K562 (cell line): ENCODE data around the gene MCEE. TPM values are rescaled to one million over a fixed set of nuclear protein-coding genes. Genes with fewer than 3 reads are reported as not detected.

ENCODE experiments used
- ADNP ChIP-seq: fragments of 200-800 bp; sonication (Bioruptor generic); IDR thresholded peaks from 2 replicates; pipeline ENCODE4 v1.6.1; 2016; ENCODE audit warnings: missing genetic modification characterization, missing compliant biosample characterization
- BHLHE40 ChIP-seq: IDR thresholded peaks from 2 replicates; pipeline ENCODE4 v1.6.1; 2011; ENCODE audit warnings: low read length, improper control_type of control experiment
- DMBX1 ChIP-seq: fragments of 250-450 bp; sonication (Bioruptor Pico); IDR thresholded peaks from 2 replicates; pipeline ENCODE4 v1.8.0; 2022; ENCODE audit warnings: inconsistent platforms, mild to moderate bottlenecking, moderate library complexity, borderline replicate concordance
- EHMT2 ChIP-seq: fragments of 450-650 bp; IDR thresholded peaks from 2 replicates; pipeline ENCODE4 v1.6.1; 2018; ENCODE audit warnings: antibody characterized with exemption
- EWSR1 ChIP-seq: fragments of 450-650 bp; IDR thresholded peaks from 2 replicates; pipeline ENCODE4 v1.6.1; 2018; ENCODE audit warnings: borderline replicate concordance, mild to moderate bottlenecking, low read depth, moderate library complexity; ENCODE audit not compliant: partially characterized antibody
- GATA2 ChIP-seq: sonication (generic); formaldehyde crosslinking; IDR thresholded peaks from 2 replicates; pipeline ENCODE4 v1.4.0; 2020; ENCODE audit warnings: mild to moderate bottlenecking, missing genetic modification reagents
- IFI16 ChIP-seq: fragments of 250-450 bp; sonication (Bioruptor Pico); IDR thresholded peaks from 2 replicates; pipeline ENCODE4 v2.1.2; 2022; ENCODE audit warnings: mild to moderate bottlenecking, inconsistent platforms
- KLF16 ChIP-seq: IDR thresholded peaks from 2 replicates; pipeline ENCODE4 v1.6.1; 2016; ENCODE audit warnings: antibody characterized with exemption
- NFATC3 ChIP-seq: fragments of 450-650 bp; IDR thresholded peaks from 2 replicates; pipeline ENCODE4 v1.6.1; 2017; ENCODE audit warnings: mild to moderate bottlenecking
- POU5F1 ChIP-seq: fragments of 150-350 bp; IDR thresholded peaks from 2 replicates; pipeline ENCODE4 v1.6.1; 2014; ENCODE audit warnings: borderline replicate concordance, low read length, low read depth, mild to moderate bottlenecking; ENCODE audit not compliant: partially characterized antibody
- PPARD ChIP-seq: fragments of 250-450 bp; sonication (Bioruptor Pico); IDR thresholded peaks from 2 replicates; pipeline ENCODE4 v1.8.0; 2022; ENCODE audit warnings: inconsistent platforms, mild to moderate bottlenecking, moderate library complexity
- PTBP1 ChIP-seq: fragments of 200-400 bp; formaldehyde crosslinking; IDR thresholded peaks from 2 replicates; pipeline ENCODE4 v1.6.1; 2017; ENCODE audit warnings: low read depth, low read length
- TGIF2 ChIP-seq: sonication (generic); formaldehyde crosslinking; IDR thresholded peaks from 2 replicates; pipeline ENCODE4 v1.8.1; 2022; ENCODE audit warnings: mild to moderate bottlenecking, missing genetic modification reagents, moderate library complexity
- ZNF263 ChIP-seq: sonication (generic); formaldehyde crosslinking; IDR thresholded peaks from 2 replicates; pipeline ENCODE4 v1.8.0; 2022; ENCODE audit warnings: mild to moderate bottlenecking, missing genetic modification reagents, borderline replicate concordance
- ZSCAN32 ChIP-seq: fragments of 450-650 bp; formaldehyde crosslinking; IDR thresholded peaks from 2 replicates; pipeline ENCODE4 v1.4.0; 2020; ENCODE audit warnings: mild to moderate bottlenecking, moderate library complexity
- polyA plus RNA-seq, 8 experiments: library from polyadenylated mRNA; depleted of rRNA in 4 of 8; stranded (reverse) in 5 of 8; unstranded in 3 of 8; fragments of >200 nt; fragmentation: Nextera tagmentation in 2 of 8; fragmentation: Illumina TruSeq in 1 of 8; extraction: Ambion mirVana in 2 of 8; extraction: Trizol in 1 of 8; gene quantifications; 2 replicates each; pipeline versions ENCODE4 v1.2.1 to v1.2.3, GENCODE V29; 2011 to 2014; ENCODE audit warnings: inconsistent platforms in 1 of 8, missing spikeins in 1 of 8
- total RNA-seq, 7 experiments: library from RNA; depleted of rRNA in 6 of 7; stranded (reverse); fragments of >200 nt in 6 of 7; fragmentation: Illumina TruSeq in 2 of 7; extraction: Trizol in 2 of 7; gene quantifications; 2 replicates each; pipeline versions ENCODE4 v1.2.1 to v1.2.3, GENCODE V29; 2011 to 2021; ENCODE audit warnings: low replicate concordance in 1 of 7
- TF ChIP-seq, protein P1 (sequence below): IDR thresholded peaks from 3 replicates; pipeline ENCODE4 v1.6.1; 2011; ENCODE audit warnings: borderline replicate concordance, mild to moderate bottlenecking, moderate library complexity; ENCODE audit not compliant: insufficient read length; ENCODE audit errors: extremely low read depth
- TF ChIP-seq, protein P2 (sequence below): fragments of 250-450 bp; sonication (Bioruptor Pico); IDR thresholded peaks from 2 replicates; pipeline ENCODE4 v1.5.0; 2021
- TF ChIP-seq, protein P3 (sequence below): fragments of 450-650 bp; conservative IDR thresholded peaks from 2 replicates; pipeline ENCODE4 v1.6.1; 2016; ENCODE audit warnings: missing genetic modification characterization, low read depth, mild to moderate bottlenecking, missing compliant biosample characterization, moderate library complexity
- TF ChIP-seq, protein P4 (sequence below): fragments of 250-450 bp; sonication (Bioruptor Pico); IDR thresholded peaks from 2 replicates; pipeline ENCODE4 v1.8.0; 2022; ENCODE audit warnings: inconsistent platforms
- TF ChIP-seq, protein P5 (sequence below): sonication (generic); formaldehyde crosslinking; IDR thresholded peaks from 2 replicates; pipeline ENCODE4 v1.8.1; 2023; ENCODE audit warnings: mild to moderate bottlenecking, missing genetic modification reagents

MCEE gene
- total and polyA plus RNA-seq, 9 of the 15 experiments (the other 6 are each of a cell fraction or from before 2014, with no cell fraction given), result 15.6 to 49.1 (median 24.5) TPM

DNA sequence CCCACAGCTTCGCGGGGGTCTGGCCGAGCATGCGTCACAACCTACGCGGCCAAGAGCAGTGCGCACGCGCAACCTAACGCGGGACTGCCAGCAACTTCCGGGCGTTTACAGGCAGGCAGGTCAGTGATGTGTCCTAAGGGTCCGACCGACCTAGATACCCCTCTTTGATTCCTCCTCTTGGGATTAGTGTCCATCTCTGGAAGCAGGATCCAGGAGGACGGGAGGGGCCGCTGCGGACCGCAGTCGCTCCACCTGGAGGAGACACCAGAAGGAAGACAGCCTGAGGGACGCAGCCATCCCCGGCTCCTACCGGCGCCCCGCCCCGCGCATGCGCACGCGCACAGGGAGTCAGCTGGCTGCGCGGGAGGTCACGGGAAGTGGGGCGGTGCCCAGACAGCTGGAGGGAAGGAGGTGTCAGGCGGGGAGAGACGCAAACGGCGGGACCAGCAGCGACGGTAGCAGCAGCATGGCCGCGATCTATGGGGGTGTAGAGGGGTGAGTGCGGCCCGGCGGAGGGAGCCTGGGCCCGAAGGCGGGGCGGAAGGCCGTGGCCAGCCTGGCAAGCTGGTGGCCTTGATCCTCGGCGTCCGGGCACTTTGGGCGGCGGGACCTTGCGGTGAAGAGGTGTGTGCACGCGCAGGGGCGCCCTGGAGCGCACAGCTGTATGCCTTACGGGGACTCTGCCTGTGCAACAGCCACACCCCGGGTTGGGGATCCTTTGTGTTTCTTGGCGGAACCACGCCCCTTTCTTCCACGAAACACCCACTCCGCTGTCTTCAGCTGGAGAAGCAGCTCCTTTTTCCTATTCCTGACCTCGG lies 61.6 kb downstream of the MCEE start, which contains the start of gene NAGK (continued):
- no peak for TF ChIP-seq TGIF2 (CRISPR knock-in tag)
- TF ChIP-seq PTBP1, result no peak
- TF ChIP-seq, protein P1, sequence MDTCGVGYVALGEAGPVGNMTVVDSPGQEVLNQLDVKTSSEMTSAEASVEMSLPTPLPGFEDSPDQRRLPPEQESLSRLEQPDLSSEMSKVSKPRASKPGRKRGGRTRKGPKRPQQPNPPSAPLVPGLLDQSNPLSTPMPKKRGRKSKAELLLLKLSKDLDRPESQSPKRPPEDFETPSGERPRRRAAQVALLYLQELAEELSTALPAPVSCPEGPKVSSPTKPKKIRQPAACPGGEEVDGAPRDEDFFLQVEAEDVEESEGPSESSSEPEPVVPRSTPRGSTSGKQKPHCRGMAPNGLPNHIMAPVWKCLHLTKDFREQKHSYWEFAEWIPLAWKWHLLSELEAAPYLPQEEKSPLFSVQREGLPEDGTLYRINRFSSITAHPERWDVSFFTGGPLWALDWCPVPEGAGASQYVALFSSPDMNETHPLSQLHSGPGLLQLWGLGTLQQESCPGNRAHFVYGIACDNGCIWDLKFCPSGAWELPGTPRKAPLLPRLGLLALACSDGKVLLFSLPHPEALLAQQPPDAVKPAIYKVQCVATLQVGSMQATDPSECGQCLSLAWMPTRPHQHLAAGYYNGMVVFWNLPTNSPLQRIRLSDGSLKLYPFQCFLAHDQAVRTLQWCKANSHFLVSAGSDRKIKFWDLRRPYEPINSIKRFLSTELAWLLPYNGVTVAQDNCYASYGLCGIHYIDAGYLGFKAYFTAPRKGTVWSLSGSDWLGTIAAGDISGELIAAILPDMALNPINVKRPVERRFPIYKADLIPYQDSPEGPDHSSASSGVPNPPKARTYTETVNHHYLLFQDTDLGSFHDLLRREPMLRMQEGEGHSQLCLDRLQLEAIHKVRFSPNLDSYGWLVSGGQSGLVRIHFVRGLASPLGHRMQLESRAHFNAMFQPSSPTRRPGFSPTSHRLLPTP, result no peak
- no peak for TF ChIP-seq IFI16
- TF ChIP-seq EWSR1, result no peak
- TF ChIP-seq, protein P2, sequence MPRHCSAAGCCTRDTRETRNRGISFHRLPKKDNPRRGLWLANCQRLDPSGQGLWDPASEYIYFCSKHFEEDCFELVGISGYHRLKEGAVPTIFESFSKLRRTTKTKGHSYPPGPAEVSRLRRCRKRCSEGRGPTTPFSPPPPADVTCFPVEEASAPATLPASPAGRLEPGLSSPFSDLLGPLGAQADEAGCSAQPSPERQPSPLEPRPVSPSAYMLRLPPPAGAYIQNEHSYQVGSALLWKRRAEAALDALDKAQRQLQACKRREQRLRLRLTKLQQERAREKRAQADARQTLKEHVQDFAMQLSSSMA (CRISPR knock-in tag), result peak; percentile 90; the same call in 1 of the 2 replicates
- no peak for TF ChIP-seq POU5F1
- TF ChIP-seq, protein P3, sequence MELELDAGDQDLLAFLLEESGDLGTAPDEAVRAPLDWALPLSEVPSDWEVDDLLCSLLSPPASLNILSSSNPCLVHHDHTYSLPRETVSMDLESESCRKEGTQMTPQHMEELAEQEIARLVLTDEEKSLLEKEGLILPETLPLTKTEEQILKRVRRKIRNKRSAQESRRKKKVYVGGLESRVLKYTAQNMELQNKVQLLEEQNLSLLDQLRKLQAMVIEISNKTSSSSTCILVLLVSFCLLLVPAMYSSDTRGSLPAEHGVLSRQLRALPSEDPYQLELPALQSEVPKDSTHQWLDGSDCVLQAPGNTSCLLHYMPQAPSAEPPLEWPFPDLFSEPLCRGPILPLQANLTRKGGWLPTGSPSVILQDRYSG, result no peak
- no peak for TF ChIP-seq KLF16
- TF ChIP-seq EHMT2, result no peak
- TF ChIP-seq PPARD (CRISPR knock-in tag), result no peak
- TF ChIP-seq BHLHE40, result peak; percentile 87
- TF ChIP-seq, protein P4, sequence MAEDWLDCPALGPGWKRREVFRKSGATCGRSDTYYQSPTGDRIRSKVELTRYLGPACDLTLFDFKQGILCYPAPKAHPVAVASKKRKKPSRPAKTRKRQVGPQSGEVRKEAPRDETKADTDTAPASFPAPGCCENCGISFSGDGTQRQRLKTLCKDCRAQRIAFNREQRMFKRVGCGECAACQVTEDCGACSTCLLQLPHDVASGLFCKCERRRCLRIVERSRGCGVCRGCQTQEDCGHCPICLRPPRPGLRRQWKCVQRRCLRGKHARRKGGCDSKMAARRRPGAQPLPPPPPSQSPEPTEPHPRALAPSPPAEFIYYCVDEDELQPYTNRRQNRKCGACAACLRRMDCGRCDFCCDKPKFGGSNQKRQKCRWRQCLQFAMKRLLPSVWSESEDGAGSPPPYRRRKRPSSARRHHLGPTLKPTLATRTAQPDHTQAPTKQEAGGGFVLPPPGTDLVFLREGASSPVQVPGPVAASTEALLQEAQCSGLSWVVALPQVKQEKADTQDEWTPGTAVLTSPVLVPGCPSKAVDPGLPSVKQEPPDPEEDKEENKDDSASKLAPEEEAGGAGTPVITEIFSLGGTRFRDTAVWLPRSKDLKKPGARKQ (CRISPR knock-in tag), result no peak
- TF ChIP-seq GATA2 (CRISPR knock-in tag), result no peak
- no peak for TF ChIP-seq NFATC3
- TF ChIP-seq ZNF263, result no peak; the same call in 1 of the 2 replicates
- TF ChIP-seq, protein P5, sequence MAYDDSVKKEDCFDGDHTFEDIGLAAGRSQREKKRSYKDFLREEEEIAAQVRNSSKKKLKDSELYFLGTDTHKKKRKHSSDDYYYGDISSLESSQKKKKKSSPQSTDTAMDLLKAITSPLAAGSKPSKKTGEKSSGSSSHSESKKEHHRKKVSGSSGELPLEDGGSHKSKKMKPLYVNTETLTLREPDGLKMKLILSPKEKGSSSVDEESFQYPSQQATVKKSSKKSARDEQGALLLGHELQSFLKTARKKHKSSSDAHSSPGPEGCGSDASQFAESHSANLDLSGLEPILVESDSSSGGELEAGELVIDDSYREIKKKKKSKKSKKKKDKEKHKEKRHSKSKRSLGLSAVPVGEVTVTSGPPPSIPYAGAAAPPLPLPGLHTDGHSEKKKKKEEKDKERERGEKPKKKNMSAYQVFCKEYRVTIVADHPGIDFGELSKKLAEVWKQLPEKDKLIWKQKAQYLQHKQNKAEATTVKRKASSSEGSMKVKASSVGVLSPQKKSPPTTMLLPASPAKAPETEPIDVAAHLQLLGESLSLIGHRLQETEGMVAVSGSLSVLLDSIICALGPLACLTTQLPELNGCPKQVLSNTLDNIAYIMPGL (CRISPR knock-in tag), result no peak
- TF ChIP-seq ZSCAN32, result no peak
- TF ChIP-seq ADNP (tag), result no peak
- no peak for TF ChIP-seq DMBX1
